HepG2 (cell line): ENCODE measurements around the gene KRT17. TPM values are rescaled to one million over a fixed set of nuclear protein-coding genes. Genes with fewer than 3 reads are reported as not detected.

ENCODE experiments used
- FOXM1 ChIP-seq: sonication (generic); formaldehyde crosslinking; IDR thresholded peaks from 2 replicates; pipeline ENCODE4 v1.5.0; 2020; ENCODE audit warnings: missing genetic modification reagents
- SETDB1 ChIP-seq: sonication (generic); formaldehyde crosslinking; IDR thresholded peaks from 2 replicates; pipeline ENCODE4 v1.5.1; 2020; ENCODE audit warnings: missing genetic modification reagents, mild to moderate bottlenecking, borderline replicate concordance
- SP5 ChIP-seq: IDR thresholded peaks from 2 replicates; pipeline ENCODE4 v1.6.1; 2016; ENCODE audit warnings: low read depth, borderline replicate concordance
- ZNF136 ChIP-seq: sonication (generic); formaldehyde crosslinking; IDR thresholded peaks from 2 replicates; pipeline ENCODE4 v1.8.1; 2022; ENCODE audit warnings: low read depth, mild to moderate bottlenecking, moderate library complexity, missing genetic modification reagents
- ZNF235 ChIP-seq: sonication (generic); formaldehyde crosslinking; IDR thresholded peaks from 2 replicates; pipeline ENCODE4 v1.8.1; 2023; ENCODE audit warnings: mild to moderate bottlenecking, missing genetic modification reagents, borderline replicate concordance
- ZNF251 ChIP-seq: sonication (generic); formaldehyde crosslinking; IDR thresholded peaks from 2 replicates; pipeline ENCODE4 v1.9.0; 2021; ENCODE audit warnings: mild to moderate bottlenecking, missing genetic modification reagents
- ZNF382 ChIP-seq: sonication (generic); formaldehyde crosslinking; IDR thresholded peaks from 2 replicates; pipeline ENCODE4 v1.5.0; 2020; ENCODE audit warnings: missing genetic modification reagents, mild to moderate bottlenecking, borderline replicate concordance
- ZSCAN31 ChIP-seq: sonication (generic); formaldehyde crosslinking; IDR thresholded peaks from 2 replicates; pipeline ENCODE4 v1.5.0; 2020; ENCODE audit warnings: low read depth, mild to moderate bottlenecking, missing genetic modification reagents
- polyA plus RNA-seq, 8 experiments: library from polyadenylated mRNA; depleted of rRNA in 3 of 8; stranded (reverse) in 7 of 8; unstranded in 1 of 8; fragments of >200 nt; fragmentation: Illumina TruSeq in 4 of 8; extraction: Trizol in 4 of 8; gene quantifications; 2 replicates each; pipeline versions ENCODE4 v1.2.1 to v1.2.3, GENCODE V29; 2011 to 2016; ENCODE audit warnings: low read depth in 4 of 8, missing spikeins in 1 of 8, mixed read lengths in 1 of 8; ENCODE audit not compliant: insufficient read depth in 1 of 8
- total RNA-seq, 5 experiments: library from RNA; depleted of rRNA; stranded (reverse); fragments of >200 nt; fragmentation: Illumina TruSeq; extraction: Trizol; gene quantifications; 2 replicates each; pipeline ENCODE4 v1.2.3, GENCODE V29; 2016; ENCODE audit warnings: low read depth in 1 of 5
- TF ChIP-seq, protein P1 (sequence below): sonication (generic); formaldehyde crosslinking; IDR thresholded peaks from 2 replicates; pipeline ENCODE4 v1.5.1; 2020; ENCODE audit warnings: mild to moderate bottlenecking, missing genetic modification reagents, moderate library complexity
- TF ChIP-seq, protein P2 (sequence below): sonication (generic); formaldehyde crosslinking; IDR thresholded peaks from 2 replicates; pipeline ENCODE4 v1.5.1; 2020; ENCODE audit warnings: missing genetic modification reagents, mild to moderate bottlenecking, borderline replicate concordance
- TF ChIP-seq, protein P3 (sequence below): sonication (generic); formaldehyde crosslinking; IDR thresholded peaks from 2 replicates; pipeline ENCODE4 v1.4.0; 2020; ENCODE audit warnings: missing genetic modification reagents, borderline replicate concordance
- TF ChIP-seq, protein P4 (sequence below): sonication (generic); formaldehyde crosslinking; IDR thresholded peaks from 2 replicates; pipeline ENCODE4 v1.8.0; 2022; ENCODE audit warnings: mild to moderate bottlenecking, missing genetic modification reagents; ENCODE audit not compliant: insufficient replicate concordance
- TF ChIP-seq, protein P5 (sequence below): sonication (generic); formaldehyde crosslinking; IDR thresholded peaks from 2 replicates; pipeline ENCODE4 v1.8.0; 2022; ENCODE audit warnings: missing genetic modification reagents, mild to moderate bottlenecking, inconsistent platforms, borderline replicate concordance
- TF ChIP-seq, protein P6 (sequence below): IDR thresholded peaks from 2 replicates; pipeline ENCODE4 v1.6.1; 2016; ENCODE audit warnings: missing biosample characterization, missing genetic modification reagents, low read depth

The KRT17 gene
- total and polyA plus RNA-seq, 2 of the 13 experiments (the other 11 are each of a cell fraction or from before 2014, with no cell fraction given), result 0.38 to 0.82 TPM

DNA sequence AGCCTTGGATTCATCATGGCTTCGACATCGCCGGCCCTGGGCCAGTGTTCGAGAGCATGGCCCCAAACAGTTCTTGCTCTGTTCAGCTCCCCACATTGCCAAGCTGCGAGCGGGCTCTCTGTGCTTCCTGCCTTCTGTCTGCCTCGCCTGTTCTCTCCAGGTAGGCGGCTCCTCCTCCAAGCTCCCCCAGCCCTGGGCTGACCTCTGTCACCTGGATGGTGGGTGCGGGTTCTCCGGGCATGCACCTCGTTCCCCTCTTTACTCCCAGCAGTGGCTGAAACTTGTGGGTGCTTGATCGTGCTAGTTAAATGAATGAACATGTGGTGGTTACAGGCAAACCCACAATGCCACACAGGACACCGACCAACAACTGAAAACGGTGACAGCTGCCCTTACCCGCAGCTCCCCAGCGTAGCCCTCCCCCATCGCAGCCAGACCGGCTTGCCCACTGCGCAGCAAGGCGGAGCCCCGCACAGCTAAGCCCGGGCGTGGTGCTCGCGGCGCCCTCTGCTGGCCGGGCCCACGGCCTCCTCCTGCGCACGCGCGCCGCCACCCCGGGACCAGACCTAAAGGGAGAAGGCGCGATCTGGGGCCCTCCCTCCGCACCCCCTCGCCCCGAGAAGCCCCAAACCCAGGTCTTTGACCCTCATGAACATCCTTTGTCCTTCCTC, 41.3 kb upstream of the KRT17 start (continued):
- TF ChIP-seq ZNF382 (CRISPR knock-in tag) (no peak), FOXM1 (CRISPR knock-in tag) (no peak), SETDB1 (no peak), ZNF235 (peak; percentile 88; the same call in 1 of the 2 replicates), ZNF136 (CRISPR knock-in tag) (no peak), ZNF251 (CRISPR knock-in tag) (no peak), SP5 (peak; percentile 60; the same call in 1 of the 2 replicates), ZSCAN31 (CRISPR knock-in tag) (peak; percentile 71)
- TF ChIP-seq, protein P1, sequence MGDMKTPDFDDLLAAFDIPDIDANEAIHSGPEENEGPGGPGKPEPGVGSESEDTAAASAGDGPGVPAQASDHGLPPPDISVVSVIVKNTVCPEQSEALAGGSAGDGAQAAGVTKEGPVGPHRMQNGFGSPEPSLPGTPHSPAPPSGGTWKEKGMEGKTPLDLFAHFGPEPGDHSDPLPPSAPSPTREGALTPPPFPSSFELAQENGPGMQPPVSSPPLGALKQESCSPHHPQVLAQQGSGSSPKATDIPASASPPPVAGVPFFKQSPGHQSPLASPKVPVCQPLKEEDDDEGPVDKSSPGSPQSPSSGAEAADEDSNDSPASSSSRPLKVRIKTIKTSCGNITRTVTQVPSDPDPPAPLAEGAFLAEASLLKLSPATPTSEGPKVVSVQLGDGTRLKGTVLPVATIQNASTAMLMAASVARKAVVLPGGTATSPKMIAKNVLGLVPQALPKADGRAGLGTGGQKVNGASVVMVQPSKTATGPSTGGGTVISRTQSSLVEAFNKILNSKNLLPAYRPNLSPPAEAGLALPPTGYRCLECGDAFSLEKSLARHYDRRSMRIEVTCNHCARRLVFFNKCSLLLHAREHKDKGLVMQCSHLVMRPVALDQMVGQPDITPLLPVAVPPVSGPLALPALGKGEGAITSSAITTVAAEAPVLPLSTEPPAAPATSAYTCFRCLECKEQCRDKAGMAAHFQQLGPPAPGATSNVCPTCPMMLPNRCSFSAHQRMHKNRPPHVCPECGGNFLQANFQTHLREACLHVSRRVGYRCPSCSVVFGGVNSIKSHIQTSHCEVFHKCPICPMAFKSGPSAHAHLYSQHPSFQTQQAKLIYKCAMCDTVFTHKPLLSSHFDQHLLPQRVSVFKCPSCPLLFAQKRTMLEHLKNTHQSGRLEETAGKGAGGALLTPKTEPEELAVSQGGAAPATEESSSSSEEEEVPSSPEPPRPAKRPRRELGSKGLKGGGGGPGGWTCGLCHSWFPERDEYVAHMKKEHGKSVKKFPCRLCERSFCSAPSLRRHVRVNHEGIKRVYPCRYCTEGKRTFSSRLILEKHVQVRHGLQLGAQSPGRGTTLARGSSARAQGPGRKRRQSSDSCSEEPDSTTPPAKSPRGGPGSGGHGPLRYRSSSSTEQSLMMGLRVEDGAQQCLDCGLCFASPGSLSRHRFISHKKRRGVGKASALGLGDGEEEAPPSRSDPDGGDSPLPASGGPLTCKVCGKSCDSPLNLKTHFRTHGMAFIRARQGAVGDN (CRISPR knock-in tag), result peak; percentile 93
- TF ChIP-seq, protein P2, sequence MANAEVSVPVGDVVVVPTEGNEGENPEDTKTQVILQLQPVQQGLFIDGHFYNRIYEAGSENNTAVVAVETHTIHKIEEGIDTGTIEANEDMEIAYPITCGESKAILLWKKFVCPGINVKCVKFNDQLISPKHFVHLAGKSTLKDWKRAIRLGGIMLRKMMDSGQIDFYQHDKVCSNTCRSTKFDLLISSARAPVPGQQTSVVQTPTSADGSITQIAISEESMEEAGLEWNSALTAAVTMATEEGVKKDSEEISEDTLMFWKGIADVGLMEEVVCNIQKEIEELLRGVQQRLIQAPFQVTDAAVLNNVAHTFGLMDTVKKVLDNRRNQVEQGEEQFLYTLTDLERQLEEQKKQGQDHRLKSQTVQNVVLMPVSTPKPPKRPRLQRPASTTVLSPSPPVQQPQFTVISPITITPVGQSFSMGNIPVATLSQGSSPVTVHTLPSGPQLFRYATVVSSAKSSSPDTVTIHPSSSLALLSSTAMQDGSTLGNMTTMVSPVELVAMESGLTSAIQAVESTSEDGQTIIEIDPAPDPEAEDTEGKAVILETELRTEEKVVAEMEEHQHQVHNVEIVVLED (CRISPR knock-in tag), result peak; percentile 73; the same call in 1 of the 2 replicates
- TF ChIP-seq, protein P3, sequence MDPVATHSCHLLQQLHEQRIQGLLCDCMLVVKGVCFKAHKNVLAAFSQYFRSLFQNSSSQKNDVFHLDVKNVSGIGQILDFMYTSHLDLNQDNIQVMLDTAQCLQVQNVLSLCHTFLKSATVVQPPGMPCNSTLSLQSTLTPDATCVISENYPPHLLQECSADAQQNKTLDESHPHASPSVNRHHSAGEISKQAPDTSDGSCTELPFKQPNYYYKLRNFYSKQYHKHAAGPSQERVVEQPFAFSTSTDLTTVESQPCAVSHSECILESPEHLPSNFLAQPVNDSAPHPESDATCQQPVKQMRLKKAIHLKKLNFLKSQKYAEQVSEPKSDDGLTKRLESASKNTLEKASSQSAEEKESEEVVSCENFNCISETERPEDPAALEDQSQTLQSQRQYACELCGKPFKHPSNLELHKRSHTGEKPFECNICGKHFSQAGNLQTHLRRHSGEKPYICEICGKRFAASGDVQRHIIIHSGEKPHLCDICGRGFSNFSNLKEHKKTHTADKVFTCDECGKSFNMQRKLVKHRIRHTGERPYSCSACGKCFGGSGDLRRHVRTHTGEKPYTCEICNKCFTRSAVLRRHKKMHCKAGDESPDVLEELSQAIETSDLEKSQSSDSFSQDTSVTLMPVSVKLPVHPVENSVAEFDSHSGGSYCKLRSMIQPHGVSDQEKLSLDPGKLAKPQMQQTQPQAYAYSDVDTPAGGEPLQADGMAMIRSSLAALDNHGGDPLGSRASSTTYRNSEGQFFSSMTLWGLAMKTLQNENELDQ, result no peak
- TF ChIP-seq, protein P4, sequence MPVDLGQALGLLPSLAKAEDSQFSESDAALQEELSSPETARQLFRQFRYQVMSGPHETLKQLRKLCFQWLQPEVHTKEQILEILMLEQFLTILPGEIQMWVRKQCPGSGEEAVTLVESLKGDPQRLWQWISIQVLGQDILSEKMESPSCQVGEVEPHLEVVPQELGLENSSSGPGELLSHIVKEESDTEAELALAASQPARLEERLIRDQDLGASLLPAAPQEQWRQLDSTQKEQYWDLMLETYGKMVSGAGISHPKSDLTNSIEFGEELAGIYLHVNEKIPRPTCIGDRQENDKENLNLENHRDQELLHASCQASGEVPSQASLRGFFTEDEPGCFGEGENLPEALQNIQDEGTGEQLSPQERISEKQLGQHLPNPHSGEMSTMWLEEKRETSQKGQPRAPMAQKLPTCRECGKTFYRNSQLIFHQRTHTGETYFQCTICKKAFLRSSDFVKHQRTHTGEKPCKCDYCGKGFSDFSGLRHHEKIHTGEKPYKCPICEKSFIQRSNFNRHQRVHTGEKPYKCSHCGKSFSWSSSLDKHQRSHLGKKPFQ (CRISPR knock-in tag), result no peak
- TF ChIP-seq, protein P5, sequence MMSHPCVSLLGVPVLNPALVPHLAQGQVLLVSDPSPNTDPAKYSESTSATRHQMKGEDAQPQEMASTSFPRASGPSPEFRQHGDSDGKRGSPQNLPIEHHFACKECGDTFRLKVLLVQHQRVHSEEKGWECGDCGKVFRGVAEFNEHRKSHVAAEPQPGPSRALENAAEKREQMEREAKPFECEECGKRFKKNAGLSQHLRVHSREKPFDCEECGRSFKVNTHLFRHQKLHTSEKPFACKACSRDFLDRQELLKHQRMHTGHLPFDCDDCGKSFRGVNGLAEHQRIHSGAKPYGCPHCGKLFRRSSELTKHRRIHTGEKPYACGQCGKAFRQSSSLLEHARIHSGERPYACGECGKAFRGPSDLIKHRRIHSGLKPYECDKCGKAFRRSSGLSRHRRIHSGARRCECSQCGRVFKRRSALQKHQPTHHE (CRISPR knock-in tag), result no peak
- TF ChIP-seq, protein P6, sequence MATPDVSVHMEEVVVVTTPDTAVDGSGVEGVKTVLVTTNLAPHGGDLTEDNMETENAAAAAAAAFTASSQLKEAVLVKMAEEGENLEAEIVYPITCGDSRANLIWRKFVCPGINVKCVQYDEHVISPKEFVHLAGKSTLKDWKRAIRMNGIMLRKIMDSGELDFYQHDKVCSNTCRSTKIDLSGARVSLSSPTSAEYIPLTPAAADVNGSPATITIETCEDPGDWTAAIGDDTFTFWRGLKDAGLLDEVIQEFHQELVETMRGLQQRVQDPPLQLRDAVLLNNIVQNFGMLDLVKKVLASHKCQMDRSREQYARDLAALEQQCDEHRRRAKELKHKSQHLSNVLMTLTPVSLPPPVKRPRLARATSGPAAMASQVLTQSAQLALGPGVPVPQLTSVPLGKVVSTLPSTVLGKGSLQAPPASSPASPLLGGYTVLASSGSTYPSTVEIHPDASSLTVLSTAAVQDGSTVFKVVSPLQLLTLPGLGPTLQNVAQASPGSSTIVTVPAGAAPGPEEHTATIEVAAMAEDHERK, result peak; percentile 9; the same call in 1 of the 2 replicates
